Measurements from ENCODE around the gene BLM.

BLM gene

DNA sequence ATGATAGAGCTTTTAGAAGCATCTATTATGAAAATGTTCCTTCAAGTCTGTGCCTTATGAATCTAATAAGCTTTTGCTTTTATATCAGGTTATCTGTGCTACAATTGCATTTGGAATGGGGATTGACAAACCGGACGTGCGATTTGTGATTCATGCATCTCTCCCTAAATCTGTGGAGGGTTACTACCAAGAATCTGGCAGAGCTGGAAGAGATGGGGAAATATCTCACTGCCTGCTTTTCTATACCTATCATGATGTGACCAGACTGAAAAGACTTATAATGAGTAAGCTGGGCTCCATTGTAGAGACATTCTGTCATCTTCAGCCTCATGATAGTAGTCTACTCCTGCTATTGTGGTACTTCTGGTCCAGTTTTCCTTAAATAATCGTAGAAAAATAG, 73.4 kb downstream of the BLM start:
- no peak for DNase-seq (ENCODE audit: low read depth)

DNA sequence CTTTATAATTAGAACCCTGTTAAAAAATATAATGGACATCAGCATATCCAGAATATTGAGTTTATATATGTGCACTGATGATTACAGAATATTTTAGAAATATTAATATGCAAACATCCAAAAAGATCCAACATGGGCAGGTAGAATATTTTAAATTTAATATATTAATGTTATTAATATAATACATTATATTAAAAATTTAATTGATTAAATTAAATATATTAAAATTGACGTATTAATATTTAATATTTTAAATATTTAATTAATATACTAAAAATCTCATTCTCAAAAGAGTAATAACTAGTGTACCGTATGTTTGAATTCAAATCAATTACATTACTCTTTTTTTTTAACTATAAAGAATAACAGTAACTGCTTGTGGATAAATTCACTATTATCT, 77.4 kb downstream of the BLM start:
- no peak for DNase-seq (ENCODE audit: low read depth)

DNA sequence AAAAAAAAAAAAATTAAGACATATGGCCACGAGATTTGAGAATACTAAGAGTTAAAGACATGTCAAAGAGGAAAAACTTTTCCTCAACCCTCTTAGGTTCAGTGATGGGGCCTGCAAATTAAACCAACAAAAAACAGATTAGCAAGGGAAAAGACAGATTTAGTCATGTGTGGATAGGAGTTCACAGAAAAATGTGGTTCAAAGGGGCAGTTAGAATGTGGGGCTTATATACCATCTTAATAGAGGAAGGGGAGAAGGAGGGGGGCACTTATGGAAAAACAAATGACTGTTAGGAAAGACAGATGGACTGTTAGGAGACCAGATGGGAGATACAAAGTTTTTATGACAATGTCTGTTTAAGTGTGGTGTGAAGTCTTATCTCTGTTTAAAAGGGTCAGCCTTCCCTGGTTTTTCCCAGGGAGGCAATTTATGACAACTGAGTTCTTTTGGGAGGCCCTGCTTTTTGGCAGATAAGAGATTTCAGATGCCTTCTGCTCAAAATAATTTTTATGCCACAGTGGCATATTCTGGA, 82.6 kb downstream of the BLM start:
- DNase-seq (ENCODE audit: low read depth): no peak

DNA sequence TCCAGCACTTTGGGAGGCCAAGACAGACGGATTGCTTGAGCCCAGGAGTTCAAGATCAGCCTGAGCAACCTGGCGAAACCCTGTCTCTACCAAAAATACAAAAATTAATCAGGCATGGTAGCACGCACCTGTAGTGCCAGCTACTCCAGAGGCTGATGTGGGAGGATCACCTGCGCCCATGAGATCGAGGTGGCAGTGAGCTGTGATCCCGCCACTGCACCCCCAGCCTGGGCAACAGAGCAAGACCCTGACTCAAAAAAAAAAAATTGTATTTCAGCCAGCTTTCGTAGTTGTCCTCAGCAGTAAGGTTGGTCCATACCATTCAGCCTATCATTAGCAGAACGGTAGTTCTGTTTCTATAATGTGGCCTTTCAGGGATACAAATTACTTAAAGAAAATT, 84.7 kb downstream of the BLM start:
- no peak for DNase-seq (ENCODE audit: low read depth)

DNA sequence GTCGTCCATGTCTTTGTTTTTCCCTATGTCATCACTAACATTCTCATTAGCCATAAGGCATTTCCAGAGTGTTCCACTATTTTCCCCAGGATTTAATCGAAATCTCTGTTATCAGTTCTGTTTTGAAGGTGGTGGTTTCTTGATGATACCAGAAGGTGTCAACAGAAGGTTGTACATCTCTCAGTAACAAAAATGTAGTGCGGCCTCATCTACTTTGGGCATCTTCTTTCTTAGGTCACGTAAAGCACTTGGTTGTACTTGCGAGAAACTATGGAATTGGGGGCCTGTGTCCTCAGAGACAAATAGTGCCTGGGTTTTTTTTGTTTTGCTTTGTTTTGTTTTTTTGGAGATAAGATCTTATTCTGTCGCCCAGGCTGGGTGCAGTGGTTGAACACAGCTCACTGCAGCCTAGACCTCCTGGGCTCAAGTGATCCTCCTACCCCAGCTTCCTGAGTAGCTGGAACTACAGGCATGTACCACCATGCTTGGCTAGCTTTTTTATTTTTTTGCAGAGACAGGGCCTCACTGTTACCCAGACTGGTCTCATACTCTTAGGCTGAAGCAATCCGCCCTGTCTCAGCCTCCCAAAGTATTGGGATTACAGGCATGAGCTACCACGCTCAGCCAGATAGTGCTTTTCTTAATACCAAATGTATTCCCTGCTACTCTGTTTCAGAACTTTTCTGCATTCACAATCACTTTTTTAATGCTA, 90.1 kb downstream of the BLM start:
- no peak for DNase-seq (ENCODE audit: low read depth)

DNA sequence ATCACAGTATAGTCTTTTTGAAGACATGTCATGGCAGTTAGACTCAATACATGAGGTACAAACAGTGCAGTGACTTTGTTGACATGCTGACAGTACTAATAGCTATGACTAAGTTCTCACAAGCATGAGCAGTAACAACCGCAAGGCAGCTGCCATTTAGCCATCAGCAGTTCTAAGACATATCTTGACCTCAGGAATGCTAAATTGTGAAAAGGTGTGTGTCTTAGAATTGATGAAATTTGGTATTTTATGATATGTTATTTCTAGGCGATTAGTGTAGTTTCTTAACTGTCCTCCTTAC, 90.6 kb downstream of the BLM start:
- DNase-seq (ENCODE audit: low read depth): no peak

DNA sequence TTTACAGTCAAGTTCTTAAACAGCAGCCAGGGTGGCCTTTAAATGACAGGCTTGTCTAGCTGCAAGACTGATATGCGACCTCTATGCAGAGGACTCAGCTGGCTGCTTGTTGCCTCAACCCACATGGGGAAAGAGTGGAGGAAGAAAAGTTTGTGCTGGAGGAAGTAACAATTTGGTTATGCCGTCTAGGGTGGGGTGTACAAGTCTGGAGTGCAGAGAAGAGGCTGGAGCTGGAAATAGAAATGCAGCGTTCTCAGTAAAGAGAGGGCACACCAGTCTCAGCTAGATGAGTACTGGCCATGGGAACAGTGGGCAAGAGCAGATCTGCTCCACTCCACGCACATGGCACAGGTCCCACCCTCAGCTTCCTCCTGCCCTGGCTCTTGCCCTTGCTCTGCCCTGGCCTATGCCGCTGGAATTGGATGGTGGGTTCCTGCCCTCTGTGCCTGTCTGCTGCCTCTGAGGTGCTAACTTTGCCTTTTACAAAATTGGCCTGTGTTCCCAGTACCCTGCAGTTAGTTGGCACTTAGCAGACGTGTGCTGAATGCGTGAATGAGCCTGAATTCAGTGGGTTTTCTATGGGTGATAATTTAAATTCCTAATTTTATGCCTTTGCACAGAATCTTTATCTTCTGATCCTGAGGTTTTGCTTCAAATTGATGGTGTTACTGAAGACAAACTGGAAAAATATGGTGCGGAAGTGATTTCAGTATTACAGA, 91.5 kb downstream of the BLM start:
- no peak for DNase-seq (ENCODE audit: low read depth)

DNA sequence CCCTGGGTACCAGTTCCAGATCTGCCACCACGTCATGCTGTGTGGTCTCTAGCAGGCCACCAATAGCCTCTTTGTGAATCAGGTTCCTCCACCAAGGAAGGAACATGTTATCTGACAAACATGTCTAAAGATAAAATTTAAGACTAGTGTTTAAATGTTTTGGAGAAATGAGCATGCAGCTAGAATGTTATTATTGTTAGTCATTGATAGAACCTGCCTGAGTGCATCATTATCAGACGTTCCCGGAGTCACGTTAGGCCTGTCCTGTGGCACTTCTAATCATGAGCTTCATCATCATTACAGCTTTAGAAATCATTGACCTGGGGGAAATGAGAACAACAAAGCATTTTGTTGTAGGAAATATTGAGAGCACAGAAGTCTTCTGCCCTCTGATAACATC, 92.4 kb downstream of the BLM start:
- no peak for DNase-seq (ENCODE audit: low read depth)

DNA sequence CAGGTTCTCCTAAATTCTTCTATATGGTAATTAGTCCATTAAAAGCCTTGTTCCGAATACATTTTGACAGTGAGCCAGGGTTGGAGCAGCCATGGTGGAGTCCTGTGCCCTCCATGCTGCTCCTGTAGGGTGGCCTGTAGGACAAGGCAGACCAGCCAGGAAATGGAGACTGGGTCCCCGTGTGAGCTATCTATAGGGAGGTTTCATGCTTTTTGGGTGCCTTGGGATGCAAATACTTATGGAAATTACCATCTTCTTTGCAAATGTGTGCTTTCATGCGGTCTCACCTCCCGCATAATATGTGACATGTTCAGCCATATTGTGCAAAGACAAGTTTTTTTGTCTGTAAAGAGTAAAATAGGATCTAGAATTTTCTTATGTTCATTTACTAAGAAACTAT, 93.2 kb downstream of the BLM start:
- DNase-seq (ENCODE audit: low read depth): no peak

DNA sequence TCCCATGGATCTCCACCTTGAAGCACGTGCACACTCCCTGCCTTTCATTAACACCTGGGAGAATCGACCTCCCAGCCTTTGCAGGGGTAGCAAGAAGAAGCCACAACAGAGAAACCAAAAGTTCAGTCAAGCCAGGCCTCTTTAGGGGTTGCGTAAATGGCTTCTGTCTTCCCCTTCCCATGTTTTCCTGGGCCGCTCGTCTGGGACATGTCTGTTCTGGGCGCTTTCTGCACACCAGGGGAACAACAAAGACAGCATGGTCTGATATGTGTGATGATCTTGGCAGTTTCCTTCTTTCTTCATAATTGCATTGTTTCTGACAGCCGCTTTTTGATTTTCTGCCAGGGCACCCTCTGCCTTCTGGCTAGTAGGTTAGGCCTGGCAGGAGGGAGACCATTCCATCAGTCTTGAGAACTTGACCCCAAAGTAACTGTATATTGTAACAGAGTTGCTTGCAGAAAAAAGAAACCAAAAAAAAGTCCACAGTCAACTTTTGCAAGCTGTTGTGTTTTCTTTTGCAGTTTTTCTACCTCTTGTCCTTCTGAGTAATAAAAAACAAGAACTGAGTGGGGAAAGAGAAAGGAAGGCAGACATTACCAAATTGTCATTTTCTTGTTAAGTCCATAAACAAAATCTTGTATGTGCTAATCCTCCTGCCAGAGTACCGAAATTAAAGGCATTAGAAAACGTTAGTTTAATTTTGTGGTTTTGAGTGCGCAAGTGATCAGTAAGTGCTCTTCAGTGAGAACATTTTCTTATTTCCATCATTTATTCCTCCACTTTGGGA, 95.2 kb downstream of the BLM start:
- DNase-seq (ENCODE audit: low read depth): no peak

DNA sequence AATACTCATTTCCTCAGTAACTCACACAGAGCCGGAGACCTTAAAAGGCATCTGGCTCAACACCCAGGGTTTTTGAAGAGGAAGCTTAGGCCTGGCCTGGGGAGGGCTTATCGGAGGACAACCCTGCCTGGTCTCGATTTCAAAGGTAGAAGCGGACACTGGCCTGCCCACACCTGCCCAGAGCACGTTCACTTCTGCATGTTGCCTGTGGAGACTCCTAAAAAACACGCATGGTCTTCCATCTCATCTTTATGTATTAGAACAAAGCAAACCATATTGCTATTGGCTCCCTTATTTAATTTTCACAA, 95.8 kb downstream of the BLM start:
- DNase-seq (ENCODE audit: low read depth): no peak

DNA sequence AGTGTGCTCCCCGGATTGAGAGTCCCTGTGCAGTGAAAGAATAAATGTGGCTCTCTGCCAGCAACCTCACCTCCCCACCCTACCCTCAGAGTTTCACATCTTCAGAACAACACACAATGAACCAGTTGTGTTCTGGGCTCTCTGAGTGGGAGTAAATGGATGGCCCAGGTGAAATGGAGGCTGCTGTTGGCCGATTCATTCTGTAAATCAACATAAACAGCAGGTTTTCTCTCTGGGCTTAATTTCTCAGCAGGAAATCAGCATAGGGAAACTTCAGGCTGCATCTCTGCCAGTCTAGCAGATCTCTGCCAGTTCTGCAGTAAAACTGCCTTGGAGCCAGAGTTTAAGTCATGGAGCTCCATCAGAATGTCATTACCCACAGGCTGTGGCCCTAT, 96.6 kb downstream of the BLM start:
- DNase-seq (ENCODE audit: low read depth): no peak

DNA sequence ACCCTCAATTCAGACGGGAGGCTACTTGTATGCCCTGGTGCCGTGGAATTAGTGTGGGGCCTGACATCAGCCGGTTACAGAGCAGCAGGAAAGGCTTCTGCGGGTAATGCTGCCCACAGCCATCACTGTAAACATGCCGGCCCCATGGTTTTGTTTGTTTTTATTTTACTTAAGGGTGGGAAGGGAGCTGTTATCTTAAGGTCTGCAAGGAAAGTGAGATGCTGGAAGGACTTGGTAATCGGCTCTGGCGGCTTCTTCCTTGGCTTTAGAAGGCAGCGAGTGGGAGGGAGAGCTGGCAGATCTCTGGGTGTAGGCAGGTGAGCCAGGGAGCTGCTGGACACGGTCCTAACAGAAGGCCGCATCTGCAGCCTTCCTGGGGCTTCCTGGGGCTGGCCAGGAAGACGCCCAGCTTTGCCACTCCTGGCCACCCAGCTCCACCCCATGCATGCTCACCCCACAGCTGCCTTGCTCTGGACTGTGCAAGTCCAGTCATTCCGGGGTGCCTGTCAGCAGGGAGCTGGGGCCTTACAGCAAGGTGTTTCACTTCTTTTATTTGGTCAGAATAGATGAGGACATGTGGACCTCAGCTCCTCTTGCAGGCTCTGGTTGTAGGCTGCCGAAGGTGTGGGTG, 97.2 kb downstream of the BLM start:
- DNase-seq (ENCODE audit: low read depth): no peak

DNA sequence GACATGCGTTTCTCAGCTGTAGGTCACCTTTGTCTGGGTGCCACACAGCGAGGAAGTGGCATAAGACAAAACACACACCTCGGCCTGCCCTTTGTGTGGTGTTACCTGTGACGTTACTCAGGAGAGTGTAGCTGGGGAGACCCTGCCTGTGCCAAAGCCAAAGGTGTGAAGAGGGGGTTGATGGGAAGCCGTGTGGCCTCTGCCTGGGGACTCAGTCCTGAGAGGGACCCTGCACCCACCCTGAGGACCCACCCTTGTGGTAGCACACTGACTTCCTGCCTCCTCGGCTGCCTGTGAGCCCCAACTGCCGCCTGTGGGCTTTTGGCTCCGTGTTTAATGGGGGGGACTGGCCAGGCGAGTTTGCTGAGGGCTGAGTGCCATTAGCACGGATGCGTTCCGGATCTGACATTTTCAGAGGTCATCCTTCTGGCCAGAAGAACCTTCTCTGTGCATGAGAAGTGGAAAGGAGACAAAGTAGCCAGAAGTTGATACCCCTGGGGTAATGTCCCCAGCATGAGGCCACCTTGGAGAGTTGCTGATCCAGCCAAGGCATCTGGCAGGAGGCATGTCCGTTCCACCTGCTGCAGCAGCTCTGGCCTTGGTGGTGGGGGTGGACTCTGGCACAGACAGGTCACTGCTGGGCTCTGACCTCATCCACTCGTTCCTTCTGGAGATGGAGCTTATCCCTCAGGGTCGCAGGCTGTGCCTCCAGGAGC, 99.4 kb downstream of the BLM start:
- no peak for DNase-seq (ENCODE audit: low read depth)

DNA sequence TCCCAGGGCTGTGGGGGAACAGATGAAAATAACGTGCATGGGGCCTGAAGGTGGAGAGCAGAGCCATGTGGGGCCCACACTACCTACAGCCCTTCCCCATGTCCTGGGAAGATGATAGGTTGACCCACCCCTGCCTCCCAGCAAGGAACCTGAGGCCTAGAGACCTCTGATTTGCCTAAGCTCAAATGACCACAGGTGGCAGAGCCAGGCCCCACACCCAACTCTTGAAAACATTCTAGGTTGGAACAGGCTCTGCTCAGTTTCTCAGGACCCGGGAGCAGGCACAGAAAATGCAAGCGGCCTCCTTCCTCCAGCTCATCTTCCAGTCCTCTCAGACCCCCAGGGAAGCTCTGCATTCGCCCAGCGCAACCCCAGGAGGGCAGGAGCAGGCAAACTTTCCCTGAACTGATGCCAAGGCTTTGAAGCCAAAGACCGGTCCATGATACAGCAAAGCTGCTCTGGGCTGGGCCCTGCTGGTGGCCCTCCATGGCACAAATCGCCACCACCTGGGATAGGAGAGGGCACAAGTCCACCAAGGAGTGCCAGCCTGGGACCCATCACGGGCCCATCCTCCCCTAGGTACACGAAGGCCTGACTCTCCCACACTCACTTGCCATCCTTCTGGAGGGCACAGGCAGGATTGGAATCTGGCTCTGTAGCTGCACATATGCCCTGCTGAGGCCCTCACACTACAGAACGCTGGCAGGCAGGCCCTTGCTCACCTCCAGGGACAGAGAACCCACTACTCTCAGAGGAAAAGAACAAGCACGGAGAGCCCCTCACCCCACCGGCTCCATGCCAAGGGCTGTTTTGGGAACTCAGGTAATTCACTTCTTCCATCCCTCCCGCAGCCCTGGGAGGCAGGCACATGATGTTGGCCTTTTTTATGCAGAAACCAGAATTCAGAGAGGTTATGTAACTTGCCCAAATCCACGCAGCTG, 100.2 kb downstream of the BLM start:
- DNase-seq (ENCODE audit: low read depth): no peak

DNA sequence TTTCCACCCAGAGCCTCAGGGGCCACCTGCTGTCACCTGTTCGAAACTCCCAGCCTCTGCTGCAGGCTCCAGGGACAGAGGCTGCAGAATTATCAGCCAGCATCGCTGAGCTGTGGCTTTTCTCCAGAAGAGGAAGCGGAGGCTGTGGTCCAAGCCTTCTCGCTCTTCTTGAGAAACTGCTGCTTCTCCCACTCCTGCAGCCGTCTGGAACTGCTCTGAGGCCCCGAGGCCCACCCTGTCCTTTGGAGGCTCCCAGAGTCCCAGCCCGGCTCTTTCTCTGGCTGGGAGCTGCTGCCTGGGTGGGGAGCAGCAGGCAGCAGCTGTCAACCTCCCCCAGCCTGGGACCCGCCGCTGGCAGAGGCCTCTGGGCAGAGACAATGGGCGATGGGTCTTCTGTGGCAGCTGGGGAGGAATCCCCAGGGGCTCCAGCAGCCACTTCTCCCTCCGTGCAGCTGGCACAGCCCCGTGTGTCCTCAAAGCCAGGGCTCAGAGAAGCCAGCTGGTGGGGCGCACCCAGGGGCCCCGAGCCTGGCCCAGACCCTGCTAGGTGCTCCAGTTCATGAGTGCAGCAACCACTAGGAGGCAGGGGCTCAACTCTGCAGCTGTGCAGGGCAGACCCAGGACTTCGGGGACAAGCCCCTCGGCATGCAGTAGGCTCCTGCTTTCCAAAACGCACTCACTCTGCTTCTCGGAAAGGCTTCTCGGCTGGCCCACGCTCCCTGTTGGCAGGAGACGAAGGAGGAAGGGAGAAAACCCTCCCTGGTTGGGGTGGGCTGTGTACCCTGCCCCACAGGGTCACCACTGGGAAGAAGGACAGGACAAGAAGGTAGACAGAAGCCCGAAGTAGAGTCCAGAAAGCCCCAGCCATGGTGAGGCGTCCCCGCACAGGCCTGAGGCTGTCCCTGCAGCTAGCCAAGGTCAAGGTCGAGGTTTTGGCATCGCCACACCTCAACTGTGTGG, 101.4 kb downstream of the BLM start:
- no peak for DNase-seq (ENCODE audit: low read depth)

DNA sequence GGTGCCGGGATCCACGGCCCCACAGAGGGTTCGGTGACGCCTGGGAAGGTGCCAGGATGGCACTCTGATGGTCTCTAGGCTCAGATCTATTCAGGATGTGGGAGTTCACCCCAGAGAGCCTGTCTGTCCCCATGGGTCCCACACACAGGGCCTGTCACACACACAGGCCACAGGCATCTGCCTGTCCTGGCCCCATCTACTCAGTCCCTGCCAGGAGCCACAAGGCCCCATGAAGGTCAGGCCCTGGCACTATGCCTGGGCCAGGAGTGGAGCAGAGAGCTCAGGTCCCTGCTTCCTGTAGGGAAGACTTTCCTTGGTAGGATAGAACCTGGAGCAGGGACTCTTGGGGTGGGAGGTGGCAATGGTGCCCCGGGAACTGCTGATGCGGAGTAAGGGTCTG, 102.2 kb downstream of the BLM start:
- no peak for DNase-seq (ENCODE audit: low read depth)

DNA sequence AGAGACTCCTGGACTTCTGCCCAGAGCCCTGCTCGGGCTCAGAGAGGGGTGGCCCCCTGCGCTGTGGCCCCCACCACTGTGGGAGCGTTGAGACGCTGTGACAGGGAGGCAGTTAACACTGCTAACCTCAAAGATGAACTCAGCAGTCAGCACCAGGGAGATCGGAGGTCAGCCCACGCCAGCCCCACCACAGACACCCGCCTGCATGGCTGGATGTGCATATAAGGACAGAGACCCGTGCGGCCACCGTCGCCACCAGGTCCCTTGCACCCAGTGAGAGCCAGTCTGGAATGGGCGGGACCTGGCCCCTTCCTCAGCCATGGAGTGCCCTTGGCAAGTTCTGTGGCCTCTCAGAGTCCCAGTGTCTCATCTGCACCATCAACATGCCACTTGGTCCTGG, 102.7 kb downstream of the BLM start:
- no peak for DNase-seq (ENCODE audit: low read depth)

DNA sequence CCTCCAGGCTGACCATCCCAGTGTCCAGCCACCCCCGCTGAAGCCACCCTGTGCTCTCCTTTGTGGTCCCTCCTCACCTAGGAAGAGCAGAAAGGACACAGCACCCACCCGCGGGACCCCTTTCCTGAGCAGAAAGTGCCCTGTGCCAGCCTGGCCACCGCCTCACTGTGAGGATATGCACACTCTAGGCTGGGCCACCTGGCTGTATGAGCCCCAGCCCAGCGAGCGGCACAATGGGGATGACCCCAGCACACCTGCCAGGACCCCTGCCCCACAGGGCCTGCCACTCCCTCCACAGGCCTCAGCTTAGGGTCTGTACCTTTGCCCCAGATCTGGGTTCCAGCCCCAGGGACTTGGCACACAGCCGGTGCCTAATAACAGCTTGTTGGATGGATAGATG, 103.3 kb downstream of the BLM start:
- no peak for DNase-seq (ENCODE audit: low read depth)

All from stimulated activated CD8-positive, alpha-beta memory T cell treated with anti-CD3 and anti-CD28 coated beads, Interleukin-15, amount 100 ng/mL, for 1 hour (primary cell).